Activated T-helper 9 cell treated with anti-CD3 and anti-CD28 coated beads, Interleukin-2, amount 50 U/mL, for 16 hours (primary cell): ENCODE results near the gene ARHGAP5.

ENCODE experiments used
- DNase-seq: peaks from one replicate; pipeline ENCODE4 v3.0.0-alpha.2; 2020; ENCODE audit warnings: low read depth

ARHGAP5 gene

DNA sequence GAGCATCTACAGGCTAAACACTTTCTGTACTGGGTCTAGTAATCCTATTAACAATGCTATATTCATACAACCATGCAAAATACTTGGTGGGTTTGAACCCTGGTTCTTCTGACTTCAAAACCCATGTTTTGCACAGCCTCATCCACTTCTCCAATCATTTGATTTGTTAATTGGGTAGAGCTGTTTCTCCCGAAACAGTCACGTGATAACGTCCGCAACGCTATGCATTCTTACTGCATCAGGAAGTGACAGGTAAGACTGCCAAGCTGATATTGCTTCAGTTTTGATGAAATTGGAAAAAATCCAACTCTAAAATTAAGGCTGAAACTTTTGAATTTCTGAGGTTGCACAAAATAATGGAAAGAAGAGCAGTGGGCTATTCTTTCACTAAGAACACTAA lies 94.4 kb downstream of the ARHGAP5 start:
- DNase-seq: no peak

DNA sequence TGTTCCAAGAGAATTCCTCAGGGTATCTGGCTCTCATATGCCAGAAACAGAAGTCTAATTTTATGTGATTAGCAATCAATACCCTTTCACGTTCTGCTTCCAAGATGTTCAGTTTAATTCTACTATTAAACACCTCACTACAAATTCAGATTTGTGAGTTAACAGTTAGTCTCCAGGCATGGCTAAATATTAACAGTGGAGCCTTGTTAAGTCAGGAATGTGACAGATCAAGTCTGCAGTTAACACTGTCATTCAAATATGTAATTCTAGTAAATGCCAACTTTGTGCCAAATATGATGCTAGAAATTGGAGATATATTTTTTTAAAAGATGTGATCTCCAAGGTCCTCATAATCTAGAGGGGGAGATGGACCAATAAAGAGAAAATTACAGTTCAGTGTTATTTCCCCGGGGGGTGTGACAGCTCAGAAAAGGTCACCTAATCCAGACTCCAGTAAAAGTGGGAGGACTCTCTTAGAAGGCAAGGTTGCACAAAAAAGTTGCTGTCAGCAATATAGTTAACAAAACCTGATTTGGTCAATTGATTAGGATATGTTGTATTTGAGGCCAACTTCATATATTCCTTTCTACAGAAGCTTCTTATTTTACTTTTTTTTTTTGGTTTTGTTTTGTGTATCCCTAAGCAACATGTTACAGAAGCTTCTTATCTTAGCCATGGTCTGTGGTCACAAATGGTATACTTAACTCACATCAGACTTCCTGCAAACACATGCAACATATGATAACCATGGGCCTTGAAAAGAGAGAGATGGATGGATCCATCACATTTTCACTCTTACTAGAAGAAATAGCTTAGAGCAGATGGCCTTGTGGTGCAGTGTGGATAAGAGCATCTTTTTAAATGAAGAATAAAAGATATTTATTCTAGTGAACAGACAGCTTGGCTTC lies 106.3 kb downstream of the ARHGAP5 start:
- DNase-seq: no peak

DNA sequence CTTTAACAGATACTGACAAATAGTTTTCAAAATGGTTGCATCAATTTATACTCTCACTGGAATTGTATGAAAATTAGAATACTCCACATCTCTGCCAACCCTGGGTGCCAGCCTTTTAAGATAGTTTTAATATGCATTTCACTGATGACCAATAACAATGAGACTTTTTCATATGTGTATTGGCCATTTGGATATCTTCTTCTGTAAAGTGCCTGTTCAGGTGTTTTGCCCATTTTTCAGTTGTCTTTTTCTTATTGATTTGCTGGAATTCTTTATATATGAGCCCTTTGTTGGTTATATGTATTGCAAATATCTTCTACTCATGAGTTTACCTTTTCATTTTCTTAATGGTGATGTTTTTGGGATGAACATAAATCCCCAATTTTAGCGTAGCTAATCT lies 108.0 kb downstream of the ARHGAP5 start:
- DNase-seq: no peak

DNA sequence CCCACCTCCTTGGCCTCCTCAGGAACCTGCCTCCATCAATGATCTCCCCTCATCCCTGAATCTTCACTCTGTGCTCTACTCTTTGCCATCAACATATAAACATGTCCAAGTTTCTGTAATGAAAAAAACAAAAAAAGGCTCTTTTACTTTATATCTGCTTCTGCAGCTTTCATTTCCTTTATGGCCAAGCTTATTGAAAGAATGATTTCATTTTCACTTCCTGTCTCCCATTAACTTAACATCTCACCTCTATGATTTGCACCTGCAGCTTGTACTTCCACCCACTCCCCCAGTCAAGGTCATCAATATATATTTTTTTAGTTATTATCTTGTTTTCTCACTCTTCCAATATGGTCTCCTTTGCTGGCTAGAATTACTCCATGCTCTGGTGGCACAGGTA lies 109.1 kb downstream of the ARHGAP5 start:
- no peak for DNase-seq

DNA sequence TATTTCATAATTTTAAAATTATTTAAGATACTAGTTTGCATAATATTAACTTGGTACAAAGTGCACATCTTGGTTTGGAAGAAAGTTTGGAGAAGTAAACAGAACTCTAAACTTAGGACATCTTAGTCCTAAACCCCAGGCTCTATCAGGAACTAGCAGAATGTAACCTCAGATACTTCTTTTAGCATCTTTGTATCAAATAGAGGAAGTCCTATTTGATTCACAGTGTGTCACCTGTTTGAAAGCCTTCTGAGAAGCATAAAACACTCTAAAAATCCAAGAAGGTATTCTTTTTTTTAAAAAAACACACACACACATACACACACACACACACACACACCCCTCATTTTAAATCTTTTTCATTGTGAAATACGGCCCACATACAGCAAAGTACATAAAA lies 112.7 kb downstream of the ARHGAP5 start:
- DNase-seq: no peak

DNA sequence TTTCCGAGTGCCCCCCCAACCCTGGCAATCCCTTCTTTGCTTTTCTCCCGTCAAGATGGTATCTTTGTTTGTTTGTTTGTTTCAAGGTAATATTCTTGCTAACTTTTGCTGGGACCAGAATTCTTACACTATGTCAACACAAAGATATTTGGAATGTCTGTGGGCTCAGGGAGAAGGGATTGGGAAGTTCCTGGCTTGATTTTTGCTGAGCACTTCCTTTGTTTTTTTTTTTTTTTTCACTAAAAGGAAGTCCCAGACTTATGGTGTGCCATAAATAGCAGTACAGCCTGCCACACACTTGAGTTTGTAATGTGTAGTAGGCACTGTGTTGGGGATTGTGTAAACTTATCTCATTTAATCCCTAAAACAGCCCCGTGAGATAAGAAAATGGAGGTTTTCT lies 113.6 kb downstream of the ARHGAP5 start:
- no peak for DNase-seq

DNA sequence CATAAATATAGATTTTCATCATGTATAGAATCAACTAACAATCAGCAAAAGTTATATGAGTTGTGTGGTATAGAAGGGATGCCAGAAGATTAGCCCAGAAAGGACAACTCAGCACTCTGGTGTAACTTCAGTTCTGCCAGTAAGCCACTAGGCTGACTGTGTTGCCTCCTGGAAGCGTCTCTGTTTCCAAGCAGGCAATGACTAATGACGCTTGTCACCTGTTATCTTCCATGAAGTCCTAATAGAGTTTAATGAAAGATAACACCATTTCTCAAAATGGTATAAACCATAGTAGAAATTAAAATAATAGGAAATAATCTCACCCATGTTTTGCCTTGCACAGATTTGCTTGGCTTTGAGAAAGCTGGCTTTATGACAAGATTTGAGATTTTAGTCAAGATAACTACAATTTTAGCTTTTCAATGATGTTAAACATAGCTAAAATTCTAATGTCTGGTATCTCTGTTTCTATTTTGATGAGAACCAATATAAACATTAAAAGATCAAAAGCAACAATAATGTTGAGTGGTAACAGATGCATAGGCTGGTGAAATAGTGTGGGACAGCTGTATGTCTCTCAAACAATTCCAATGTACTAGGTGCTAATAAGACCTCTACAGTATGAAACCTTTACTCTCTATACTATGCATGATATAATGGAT lies 115.7 kb downstream of the ARHGAP5 start:
- no peak for DNase-seq

DNA sequence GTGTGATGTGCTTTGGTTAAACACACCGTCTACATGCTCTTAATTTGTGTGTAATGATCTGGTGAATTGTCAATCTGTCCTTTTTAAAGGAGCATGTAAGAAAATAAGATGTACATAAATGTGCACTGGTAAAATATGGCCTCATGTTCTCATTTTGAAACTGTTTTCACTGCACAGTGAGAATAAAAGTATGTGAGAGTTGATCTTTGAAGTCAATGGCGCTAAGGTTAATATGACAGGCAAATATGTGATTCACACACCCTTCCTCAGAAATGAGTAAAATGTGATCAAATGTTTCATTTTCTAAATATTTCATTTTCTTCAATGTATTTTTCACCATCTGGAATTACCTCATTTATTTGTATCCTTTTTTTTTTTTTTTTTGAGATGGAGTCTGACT lies 116.4 kb downstream of the ARHGAP5 start:
- no peak for DNase-seq

DNA sequence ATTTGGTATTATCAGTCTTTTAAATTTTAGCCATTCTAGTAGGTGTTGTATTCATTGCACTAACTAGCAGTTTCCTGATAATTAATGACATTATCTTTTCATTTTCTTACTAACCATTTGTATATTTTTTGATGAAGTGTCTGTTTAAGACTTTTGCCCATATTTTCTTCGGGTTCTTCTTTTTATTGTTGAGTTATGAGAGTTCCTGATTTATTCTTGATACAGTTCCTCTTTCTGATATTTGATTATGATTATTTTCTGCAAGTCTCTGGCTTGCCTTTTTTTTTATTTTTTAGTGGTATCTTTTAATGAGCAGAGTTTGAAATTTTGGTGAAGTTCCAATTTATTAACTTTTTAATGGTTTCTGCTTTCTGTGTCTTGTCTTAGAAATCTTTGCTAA lies 118.5 kb downstream of the ARHGAP5 start:
- DNase-seq: no peak

DNA sequence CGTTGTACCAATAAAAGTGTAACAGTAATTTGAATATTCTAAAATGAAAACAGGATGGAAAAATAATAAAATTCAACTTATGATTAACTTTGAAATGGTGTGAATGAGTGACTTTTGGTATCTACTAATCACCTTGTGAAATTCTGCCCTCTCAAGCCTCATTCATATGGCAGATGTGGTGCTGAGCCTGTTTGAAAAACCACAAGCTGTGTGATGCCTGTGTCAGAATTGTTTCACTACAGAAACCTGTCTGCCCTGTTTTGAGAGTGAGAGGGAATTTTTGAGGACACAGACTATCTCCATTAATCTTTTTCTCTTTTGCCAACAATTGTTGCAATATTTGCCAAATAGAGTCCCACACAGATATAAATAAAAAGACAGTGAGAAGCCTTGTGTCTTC lies 120.8 kb downstream of the ARHGAP5 start:
- DNase-seq: no peak

DNA sequence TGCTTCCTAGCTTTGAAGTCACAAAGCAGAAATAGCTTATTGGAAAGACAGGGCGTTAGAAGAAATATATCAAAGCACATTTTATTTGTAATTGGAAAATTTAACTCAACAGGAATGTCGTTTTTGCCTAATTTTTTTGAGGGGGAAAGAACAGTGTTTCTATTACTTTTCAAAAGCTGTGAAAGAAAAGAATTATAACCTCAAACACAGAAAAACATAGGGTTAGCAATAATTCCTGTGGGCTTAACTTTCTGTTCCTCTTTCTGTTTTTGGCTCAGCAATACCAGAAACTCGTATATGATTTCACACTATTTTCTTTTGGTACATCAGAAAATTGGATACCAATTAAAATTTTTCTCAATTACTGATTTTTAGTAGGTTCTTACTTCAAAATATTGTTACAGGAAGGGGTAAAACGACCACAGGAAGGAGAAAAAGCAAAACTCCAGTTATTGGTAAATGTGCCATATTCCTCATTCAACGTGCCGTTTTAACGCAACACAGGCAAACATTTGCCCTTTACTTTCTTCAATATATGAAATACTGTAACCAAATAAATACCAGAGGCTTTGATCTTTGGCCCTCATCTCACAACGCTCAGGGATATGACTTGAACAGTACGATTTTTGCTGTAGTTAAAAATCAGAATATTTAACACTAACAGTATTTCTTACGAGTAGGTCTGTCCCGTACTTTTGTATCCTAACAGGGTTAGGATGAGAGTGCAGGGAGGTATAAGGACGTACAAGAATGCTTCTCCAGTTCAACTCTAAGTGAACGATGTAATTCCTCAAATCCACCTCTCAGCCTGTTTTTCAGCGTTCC lies 123.5 kb downstream of the ARHGAP5 start:
- DNase-seq: no peak

DNA sequence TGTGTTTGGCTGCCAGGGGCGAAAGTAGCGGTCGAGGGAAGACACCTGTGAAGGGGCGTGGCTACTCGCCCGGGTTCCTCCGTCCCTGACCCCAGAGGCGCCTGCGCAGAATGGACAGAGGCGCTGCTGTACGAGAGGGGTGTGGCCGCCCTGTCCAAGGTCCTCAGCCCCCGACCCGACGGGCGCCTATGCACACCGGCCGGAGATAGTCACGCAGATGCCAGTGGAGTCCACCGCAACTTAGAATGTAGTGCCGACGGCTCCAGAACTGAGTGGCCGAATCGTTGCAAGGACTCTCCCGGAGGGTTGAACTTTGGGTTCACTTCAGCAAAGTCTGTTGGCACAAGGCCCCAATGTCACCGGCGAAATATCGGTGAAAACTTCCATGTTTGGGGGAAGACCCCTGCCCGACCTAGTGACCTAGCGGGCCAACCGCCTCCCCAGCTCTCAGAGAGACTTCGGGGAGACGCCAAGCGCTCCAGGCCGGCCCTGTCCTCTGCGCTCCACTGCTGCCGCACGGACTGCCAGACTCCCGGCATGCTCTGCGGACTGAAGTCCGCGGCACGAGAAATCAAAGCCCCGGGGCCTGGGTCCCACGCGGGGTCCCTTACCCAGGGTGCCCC lies 124.2 kb downstream of the ARHGAP5 start:
- peak; percentile 71 for DNase-seq

DNA sequence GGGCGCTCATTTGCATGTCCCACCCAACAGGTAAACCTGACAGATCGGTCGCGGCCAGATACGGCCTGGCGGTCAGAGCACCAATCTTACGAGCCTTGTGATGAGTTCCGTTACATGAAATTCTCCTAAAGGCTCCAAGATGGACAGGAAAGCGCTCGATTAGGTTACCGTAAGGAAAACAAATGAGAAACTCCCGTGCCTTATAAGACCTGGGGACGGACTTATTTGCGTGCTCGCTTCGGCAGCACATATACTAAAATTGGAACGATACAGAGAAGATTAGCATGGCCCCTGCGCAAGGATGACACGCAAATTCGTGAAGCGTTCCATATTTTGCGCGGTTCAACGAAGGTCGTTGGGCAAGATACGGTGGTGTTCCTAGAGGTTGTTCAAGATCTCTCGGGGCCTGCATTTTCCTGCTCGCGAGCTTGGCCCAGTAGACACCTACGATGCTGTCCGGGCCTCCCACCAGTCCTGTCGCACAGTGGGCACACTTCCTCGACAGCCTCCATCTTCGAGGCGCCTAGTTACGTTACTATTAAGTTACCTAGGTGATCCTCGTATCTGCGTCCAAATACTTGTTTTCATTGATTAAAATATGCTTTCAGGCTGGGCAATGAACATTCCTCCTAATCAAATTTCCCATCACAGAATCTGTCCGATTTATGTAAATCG lies 124.8 kb downstream of the ARHGAP5 start, which contains the start of gene RNU6-7:
Gene RNU6-7 (plus strand): TSS at position 230 of the 675 bp plus-strand sequence.
- peak; percentile 8 for DNase-seq

DNA sequence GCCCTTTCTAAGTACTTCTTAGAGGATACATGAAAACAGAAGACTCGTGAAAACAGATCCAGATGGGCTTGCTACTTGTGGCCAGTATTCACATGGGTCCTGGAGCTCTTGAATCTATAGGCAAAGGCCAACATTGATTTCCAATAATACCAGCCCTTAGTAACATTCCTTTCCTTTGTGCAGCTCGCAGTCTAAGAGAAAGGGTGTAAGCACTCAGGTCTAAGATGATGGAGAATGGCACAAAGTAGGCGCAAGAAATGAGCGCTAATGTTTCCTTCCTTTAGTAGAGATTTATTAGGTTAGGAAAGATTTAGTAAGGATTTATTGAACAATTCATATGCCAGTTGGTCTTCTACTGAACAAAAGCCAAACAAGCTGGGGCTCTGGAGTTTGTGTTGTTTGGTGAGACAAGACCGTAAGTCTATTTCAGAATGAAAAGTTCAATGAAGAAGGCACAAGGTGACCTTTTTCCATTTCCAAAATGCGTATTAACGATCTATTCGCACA lies 125.4 kb downstream of the ARHGAP5 start:
- DNase-seq: no peak

DNA sequence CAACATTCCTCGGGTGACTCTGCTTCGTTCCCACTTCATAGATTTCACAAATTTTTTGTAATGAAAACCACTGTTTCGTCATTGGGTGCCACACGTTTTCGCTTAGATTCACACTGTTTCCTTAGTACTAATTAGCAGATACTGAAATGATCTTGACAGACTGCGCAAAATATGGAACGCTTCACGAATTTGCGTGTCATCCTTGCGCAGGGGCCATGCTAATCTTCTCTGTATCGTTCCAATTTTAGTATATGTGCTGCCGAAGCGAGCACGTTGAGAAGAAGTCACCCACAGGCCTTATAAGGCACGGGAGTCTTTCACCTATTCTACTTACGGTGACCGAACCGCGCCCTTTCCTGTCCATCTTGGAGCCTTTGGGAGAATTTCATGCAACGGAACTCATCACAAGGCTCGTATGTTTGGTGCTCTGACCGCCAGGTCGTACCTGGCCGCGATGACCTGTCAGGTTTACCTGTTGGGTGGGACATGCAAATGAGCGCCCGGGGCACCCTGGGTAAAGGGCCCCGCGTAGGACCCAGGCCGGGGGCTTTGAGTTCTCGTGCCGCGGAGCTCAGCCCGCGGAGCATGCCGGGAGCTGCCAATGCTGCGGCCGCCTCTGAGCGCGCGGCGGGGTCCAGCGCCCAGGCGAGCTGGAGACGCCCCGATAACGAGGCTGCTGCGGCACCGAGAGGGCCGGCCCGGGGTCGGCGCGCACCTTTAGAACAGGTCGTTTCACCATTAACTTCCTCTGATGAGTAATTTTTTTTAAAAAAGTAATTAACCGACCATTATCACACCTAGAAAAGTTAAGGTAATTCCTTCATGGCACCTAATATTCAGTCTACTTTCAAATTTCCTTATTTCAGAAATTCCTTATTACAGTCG lies 126.1 kb downstream of the ARHGAP5 start, which contains the start of gene RNU6-8:
Gene RNU6-8 (minus strand): TSS at position 272 of the 885 bp plus-strand sequence.
- DNase-seq: peak; percentile 75

DNA sequence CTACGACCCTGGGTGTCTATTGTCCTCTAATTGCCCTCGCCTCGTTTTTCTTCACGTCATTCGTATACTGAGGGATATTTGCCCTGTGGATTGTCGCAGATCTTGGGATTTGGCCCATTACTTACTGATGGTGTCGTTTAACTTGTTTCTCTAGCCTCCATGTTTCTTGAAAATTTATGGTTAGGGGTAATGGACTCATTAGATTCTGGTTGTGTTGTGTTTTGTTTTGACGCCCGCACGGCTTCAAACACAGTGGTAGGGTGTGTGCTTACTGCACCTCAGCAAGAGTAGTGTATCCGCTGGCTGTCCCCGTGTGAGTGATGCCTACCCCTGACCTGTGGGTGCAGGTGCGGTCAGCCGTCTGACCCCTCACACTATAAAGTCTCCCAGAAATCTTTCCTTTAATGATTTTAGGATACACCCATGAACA lies 126.8 kb downstream of the ARHGAP5 start:
- DNase-seq: no peak

DNA sequence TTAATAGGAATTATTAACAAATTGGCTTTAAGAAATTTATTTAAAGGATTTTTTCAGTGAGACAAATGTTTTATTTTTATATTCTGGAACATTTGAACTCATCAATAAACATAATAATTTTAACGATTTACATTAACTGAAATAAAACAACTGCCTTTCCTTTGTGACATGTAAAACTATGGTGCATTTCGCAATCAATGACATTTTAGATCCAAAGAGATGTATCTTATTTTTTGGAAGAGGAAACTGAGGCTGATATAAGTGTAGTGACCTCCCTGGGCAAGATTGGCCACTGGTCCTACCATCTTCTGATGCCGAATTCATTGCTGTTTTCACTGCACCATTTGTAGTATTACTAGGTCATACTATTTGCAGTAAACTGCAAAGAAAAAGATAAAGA lies 128.4 kb downstream of the ARHGAP5 start:
- no peak for DNase-seq

DNA sequence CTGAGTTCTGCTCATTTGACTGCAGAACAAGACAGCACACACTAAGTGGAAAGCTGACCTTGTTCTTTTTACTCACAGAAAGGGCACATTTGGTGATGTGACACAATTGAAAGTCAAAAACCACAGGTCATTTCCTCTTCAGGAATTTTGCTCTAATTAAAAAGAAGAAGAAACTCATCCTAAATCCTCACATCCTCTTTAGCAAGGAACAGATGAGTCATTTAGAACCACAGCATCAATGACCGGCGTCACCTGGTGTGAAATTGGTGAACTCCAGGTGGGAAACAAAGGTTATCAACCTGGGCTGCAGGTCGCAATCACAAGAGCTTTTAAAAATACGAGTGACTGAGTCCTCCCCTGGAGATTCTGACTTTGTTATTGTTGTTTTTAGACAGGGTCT lies 128.9 kb downstream of the ARHGAP5 start:
- DNase-seq: no peak

DNA sequence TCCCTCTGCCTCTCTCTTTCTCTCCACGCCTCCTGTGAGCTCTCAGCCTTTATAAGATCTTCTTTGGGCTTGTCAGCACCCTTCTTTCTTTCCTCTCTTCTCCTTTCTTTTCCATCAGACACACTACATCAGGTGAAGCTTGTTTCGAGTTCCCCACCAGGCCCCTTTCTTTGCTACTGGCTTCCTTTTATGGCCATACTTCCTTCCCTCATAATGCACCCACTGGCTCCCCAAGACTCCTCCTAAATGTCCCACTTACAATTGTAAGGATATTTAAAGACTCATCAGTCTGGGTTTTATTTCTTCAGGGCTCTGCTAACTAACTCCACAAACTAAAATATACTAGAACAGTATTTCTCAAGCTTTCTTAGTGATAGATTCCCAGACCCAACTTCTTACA lies 129.4 kb downstream of the ARHGAP5 start:
- no peak for DNase-seq

DNA sequence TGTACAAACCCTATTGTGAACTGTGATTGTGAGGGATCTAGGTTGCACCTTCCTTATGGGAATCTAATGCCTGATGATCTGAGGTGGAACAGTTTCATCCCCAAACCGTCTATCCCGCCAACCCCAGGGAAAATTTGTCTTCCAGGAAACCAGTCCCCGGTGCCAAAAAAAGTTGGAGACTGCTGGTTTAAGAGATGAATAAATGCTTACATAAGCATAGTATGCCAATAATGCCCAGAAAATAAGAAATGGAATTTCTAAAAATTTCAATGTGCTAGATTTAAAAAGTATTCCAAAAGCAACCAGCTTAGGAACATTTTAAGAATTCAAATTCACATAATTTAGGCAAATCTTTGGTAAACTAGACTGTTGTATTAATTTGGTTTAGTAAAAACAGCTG lies 131.4 kb downstream of the ARHGAP5 start:
- no peak for DNase-seq
